K562 (cell line): ENCODE measurements around the gene CIAO2B. TPM values are rescaled to one million over a fixed set of nuclear protein-coding genes. Genes with fewer than 3 reads are reported as not detected.

Source experiments
- ELF2 ChIP-seq: fragments of 250-450 bp; sonication (Bioruptor Pico); IDR thresholded peaks from 2 replicates; pipeline ENCODE4 v1.5.0; 2021; ENCODE audit warnings: mild to moderate bottlenecking
- MBD2 ChIP-seq: sonication (generic); IDR thresholded peaks from 2 replicates; pipeline ENCODE4 v1.6.1; 2016; ENCODE audit warnings: low read depth, borderline replicate concordance
- polyA plus RNA-seq, 8 experiments: library from polyadenylated mRNA; depleted of rRNA in 4 of 8; stranded (reverse) in 5 of 8; unstranded in 3 of 8; fragments of >200 nt; fragmentation: Nextera tagmentation in 2 of 8; fragmentation: Illumina TruSeq in 1 of 8; extraction: Ambion mirVana in 2 of 8; extraction: Trizol in 1 of 8; gene quantifications; 2 replicates each; pipeline versions ENCODE4 v1.2.1 to v1.2.3, GENCODE V29; 2011 to 2014; ENCODE audit warnings: inconsistent platforms in 1 of 8, missing spikeins in 1 of 8
- total RNA-seq, 7 experiments: library from RNA; depleted of rRNA in 6 of 7; stranded (reverse); fragments of >200 nt in 6 of 7; fragmentation: Illumina TruSeq in 2 of 7; extraction: Trizol in 2 of 7; gene quantifications; 2 replicates each; pipeline versions ENCODE4 v1.2.1 to v1.2.3, GENCODE V29; 2011 to 2021; ENCODE audit warnings: low replicate concordance in 1 of 7
- TF ChIP-seq, protein P1 (sequence below): fragments of 200-600 bp; sonication (generic); IDR thresholded peaks from one replicate; pipeline ENCODE4 v1.6.1; 2012; ENCODE audit warnings: mild to moderate bottlenecking, low read depth, low read length, inconsistent platforms

Gene CIAO2B
- total and polyA plus RNA-seq, 9 of the 15 experiments (the other 6 are each of a cell fraction or from before 2014, with no cell fraction given): 86.8 to 182 (median 113) TPM

DNA sequence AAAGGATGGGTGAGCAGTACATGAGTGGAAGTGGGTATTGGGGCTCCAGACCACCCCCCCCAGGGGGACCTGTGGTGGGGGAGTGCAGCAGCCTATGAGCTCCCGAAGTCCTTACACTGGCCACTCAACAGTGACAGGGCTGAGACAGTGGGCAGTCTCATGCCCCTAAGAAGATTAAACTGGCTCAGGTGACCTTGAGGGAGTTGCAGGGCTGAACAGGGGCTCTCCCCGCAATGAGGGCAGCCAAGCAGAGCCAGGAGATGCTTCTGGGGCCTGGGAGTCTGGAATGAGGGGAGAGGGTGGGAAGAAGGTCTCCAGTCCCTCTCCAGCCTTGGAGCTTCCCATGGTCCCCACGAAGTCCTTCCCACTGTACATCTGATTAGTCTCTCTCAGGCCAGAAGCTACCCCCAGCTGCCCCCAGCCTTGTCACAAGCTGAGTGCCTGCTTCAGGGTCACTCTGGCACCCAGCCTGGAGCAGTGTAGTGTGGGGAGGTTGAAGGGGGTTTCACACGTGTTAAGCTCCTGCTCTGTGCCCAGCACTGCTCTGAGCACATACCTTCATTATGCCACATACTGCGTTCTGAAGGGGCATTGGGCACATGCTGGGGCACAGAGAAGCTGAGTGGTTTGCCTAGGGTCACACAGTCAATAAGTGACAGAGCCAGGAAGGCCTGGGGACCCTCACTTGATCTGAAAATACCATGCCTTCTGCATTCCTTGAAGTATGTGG, 14.5 kb downstream of the CIAO2B start (continued):
- TF ChIP-seq, protein P1, sequence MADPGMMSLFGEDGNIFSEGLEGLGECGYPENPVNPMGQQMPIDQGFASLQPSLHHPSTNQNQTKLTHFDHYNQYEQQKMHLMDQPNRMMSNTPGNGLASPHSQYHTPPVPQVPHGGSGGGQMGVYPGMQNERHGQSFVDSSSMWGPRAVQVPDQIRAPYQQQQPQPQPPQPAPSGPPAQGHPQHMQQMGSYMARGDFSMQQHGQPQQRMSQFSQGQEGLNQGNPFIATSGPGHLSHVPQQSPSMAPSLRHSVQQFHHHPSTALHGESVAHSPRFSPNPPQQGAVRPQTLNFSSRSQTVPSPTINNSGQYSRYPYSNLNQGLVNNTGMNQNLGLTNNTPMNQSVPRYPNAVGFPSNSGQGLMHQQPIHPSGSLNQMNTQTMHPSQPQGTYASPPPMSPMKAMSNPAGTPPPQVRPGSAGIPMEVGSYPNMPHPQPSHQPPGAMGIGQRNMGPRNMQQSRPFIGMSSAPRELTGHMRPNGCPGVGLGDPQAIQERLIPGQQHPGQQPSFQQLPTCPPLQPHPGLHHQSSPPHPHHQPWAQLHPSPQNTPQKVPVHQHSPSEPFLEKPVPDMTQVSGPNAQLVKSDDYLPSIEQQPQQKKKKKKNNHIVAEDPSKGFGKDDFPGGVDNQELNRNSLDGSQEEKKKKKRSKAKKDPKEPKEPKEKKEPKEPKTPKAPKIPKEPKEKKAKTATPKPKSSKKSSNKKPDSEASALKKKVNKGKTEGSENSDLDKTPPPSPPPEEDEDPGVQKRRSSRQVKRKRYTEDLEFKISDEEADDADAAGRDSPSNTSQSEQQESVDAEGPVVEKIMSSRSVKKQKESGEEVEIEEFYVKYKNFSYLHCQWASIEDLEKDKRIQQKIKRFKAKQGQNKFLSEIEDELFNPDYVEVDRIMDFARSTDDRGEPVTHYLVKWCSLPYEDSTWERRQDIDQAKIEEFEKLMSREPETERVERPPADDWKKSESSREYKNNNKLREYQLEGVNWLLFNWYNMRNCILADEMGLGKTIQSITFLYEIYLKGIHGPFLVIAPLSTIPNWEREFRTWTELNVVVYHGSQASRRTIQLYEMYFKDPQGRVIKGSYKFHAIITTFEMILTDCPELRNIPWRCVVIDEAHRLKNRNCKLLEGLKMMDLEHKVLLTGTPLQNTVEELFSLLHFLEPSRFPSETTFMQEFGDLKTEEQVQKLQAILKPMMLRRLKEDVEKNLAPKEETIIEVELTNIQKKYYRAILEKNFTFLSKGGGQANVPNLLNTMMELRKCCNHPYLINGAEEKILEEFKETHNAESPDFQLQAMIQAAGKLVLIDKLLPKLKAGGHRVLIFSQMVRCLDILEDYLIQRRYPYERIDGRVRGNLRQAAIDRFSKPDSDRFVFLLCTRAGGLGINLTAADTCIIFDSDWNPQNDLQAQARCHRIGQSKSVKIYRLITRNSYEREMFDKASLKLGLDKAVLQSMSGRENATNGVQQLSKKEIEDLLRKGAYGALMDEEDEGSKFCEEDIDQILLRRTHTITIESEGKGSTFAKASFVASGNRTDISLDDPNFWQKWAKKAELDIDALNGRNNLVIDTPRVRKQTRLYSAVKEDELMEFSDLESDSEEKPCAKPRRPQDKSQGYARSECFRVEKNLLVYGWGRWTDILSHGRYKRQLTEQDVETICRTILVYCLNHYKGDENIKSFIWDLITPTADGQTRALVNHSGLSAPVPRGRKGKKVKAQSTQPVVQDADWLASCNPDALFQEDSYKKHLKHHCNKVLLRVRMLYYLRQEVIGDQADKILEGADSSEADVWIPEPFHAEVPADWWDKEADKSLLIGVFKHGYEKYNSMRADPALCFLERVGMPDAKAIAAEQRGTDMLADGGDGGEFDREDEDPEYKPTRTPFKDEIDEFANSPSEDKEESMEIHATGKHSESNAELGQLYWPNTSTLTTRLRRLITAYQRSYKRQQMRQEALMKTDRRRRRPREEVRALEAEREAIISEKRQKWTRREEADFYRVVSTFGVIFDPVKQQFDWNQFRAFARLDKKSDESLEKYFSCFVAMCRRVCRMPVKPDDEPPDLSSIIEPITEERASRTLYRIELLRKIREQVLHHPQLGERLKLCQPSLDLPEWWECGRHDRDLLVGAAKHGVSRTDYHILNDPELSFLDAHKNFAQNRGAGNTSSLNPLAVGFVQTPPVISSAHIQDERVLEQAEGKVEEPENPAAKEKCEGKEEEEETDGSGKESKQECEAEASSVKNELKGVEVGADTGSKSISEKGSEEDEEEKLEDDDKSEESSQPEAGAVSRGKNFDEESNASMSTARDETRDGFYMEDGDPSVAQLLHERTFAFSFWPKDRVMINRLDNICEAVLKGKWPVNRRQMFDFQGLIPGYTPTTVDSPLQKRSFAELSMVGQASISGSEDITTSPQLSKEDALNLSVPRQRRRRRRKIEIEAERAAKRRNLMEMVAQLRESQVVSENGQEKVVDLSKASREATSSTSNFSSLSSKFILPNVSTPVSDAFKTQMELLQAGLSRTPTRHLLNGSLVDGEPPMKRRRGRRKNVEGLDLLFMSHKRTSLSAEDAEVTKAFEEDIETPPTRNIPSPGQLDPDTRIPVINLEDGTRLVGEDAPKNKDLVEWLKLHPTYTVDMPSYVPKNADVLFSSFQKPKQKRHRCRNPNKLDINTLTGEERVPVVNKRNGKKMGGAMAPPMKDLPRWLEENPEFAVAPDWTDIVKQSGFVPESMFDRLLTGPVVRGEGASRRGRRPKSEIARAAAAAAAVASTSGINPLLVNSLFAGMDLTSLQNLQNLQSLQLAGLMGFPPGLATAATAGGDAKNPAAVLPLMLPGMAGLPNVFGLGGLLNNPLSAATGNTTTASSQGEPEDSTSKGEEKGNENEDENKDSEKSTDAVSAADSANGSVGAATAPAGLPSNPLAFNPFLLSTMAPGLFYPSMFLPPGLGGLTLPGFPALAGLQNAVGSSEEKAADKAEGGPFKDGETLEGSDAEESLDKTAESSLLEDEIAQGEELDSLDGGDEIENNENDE: no peak
- TF ChIP-seq ELF2 (CRISPR knock-in tag): no peak
- TF ChIP-seq MBD2: no peak
